HFF-Myc (cell line): ENCODE results near the gene HSPA5.
"Not testable (repeated sequence)": the region's sequence is repeated elsewhere in the genome, so short reads cannot be mapped to it uniquely, and the experiment has no call there.

Source experiments
- DNase-seq: peaks from one replicate; pipeline ENCODE4 v3.0.0-alpha.2; 2011; ENCODE audit warnings: low read depth; ENCODE audit errors: extremely low read depth
- H3K4me3 ChIP-seq: replicated peaks from 2 replicates; pipeline ENCODE4 v1.5.1; 2011; ENCODE audit warnings: low read depth, mild to moderate bottlenecking, control low read depth, low read length
- TF ChIP-seq, protein P1 (sequence below): IDR thresholded peaks from 2 replicates; pipeline ENCODE4 v1.5.1; 2012; ENCODE audit warnings: mild to moderate bottlenecking, low read depth, low read length, control low read depth; ENCODE audit errors: missing control alignments

HSPA5 gene

DNA sequence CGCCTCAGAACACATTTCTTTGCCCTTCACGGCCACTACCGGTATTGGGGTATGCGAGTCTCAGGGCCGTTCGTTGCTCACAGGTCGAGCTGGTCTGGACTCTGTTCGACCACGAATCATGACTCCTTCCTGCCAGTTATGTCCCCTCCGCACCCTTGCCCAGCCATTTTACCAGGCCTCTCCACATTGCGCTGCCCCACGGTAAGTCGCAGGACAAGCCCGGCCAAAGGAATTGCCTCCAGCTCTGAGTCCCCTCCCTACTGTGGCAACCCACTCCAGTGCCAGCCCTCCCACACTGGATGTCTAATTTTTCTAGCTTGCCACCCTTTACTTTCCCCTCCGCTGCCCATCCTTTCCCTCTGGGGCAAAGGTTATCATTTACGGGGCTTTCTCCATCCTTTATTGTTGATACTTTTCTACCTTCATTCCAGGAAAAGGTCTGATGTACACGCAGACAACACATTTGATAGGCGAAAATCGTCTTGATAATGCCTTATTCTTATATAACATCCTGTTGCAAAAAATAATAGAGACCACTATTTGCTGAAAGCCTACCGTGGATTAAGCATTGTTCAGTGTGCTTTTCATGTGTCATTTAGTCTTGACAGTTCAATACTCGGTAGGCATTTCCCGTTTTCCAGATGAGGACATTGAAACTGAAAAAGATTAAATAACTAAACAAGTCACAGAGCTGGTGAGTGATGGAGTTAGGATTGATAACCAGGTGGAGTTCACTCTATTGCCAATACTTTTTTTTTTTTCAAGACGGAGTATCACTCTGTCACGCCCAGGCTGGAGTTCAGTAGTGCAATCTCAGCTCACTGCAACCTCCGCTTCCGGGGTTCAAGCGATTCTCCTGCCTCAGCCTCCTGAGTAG lies 958 bp upstream of the HSPA5 start:
- DNase-seq = no peak
- peak overlapping the region; percentile 97 for H3K4me3 ChIP-seq
- TF ChIP-seq, protein P1, sequence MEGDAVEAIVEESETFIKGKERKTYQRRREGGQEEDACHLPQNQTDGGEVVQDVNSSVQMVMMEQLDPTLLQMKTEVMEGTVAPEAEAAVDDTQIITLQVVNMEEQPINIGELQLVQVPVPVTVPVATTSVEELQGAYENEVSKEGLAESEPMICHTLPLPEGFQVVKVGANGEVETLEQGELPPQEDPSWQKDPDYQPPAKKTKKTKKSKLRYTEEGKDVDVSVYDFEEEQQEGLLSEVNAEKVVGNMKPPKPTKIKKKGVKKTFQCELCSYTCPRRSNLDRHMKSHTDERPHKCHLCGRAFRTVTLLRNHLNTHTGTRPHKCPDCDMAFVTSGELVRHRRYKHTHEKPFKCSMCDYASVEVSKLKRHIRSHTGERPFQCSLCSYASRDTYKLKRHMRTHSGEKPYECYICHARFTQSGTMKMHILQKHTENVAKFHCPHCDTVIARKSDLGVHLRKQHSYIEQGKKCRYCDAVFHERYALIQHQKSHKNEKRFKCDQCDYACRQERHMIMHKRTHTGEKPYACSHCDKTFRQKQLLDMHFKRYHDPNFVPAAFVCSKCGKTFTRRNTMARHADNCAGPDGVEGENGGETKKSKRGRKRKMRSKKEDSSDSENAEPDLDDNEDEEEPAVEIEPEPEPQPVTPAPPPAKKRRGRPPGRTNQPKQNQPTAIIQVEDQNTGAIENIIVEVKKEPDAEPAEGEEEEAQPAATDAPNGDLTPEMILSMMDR = no peak

DNA sequence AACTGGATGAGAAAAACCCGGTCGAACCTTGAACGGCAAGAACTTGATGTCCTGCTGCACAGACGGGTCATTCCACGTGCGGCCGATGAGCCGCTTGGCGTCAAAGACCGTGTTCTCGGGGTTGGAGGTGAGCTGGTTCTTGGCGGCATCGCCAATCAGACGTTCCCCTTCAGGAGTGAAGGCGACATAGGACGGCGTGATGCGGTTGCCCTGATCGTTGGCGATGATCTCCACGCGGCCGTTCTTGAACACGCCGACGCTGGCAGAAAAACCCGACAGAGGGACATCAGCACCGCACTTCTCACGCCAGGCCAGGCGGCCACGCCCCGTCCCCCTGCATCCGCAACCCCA lies 519 bp downstream of the HSPA5 start:
- DNase-seq = no peak
- H3K4me3 ChIP-seq = peak overlapping the region; percentile 97
- TF ChIP-seq, protein P1 = no peak

DNA sequence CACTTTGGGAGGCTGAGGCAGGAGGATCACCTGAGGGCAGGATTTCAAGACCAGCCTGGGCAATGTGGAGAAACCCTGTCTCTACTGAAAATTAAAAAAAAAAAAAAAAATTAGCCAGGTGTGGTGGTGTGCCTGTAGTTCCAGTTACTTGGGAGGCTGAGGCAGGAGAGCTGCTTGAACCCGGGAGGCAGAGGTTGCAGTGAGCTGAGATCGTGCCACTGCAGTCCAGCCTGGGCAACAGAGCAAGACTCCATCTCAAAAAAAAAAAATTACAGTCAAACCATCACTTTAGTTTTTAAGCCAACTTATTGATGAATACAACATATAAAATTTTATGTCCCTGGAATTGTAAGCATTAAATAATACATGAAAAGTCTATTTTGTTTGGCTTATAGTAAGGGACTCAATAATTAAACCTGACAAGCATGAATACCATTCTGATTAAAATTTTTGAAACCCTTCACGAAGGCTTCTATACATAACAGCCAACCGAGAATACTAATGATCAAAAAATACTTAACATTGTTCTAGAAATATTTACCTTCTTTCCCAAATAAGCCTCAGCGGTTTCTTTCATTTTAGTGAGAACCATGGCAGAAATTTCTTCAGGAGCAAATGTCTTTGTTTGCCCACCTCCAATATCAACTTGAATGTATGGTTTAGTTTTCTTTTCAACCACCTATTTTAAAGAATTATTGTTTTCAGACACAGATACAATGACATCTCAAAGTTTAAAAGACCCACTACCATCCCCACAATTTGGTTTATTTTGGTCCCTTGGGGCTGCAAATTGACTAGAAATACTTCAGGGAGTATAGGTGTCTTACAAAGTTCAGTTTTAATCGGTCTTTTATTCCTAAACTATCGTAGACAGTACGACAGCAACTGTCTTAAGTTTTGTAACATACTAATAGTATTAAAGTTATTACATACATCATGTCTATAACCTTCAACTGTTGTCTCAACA lies 1.2 kb downstream of the HSPA5 start:
- no peak for DNase-seq
- H3K4me3 ChIP-seq = peak overlapping the region; percentile 97

DNA sequence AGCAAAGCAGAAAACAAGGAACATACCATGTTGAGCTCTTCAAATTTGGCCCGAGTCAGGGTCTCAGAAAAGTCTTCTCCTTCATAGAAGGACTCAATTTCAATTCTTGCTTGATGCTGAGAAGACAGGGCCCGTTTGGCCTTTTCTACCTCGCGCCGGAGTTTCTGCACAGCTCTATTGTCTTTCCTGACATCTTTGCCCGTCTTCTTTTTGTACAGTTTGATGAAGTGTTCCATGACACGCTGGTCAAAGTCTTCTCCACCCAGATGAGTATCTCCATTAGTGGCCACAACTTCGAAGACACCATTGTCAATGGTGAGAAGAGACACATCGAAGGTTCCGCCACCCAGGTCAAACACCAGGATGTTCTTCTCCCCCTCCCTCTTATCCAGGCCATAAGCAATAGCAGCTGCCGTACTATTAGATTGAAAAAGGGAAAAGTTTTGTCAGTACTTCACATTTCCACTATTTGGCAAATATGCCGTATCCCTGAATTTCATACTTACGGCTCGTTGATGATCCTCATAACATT lies 2.2 kb downstream of the HSPA5 start:
- H3K4me3 ChIP-seq = peak overlapping the region; percentile 97
- TF ChIP-seq, protein P1 = no peak
- no peak for DNase-seq

More for the DNA sequence above, 1.2 kb downstream of the HSPA5 start:
- TF ChIP-seq, protein P1 = no peak

DNA sequence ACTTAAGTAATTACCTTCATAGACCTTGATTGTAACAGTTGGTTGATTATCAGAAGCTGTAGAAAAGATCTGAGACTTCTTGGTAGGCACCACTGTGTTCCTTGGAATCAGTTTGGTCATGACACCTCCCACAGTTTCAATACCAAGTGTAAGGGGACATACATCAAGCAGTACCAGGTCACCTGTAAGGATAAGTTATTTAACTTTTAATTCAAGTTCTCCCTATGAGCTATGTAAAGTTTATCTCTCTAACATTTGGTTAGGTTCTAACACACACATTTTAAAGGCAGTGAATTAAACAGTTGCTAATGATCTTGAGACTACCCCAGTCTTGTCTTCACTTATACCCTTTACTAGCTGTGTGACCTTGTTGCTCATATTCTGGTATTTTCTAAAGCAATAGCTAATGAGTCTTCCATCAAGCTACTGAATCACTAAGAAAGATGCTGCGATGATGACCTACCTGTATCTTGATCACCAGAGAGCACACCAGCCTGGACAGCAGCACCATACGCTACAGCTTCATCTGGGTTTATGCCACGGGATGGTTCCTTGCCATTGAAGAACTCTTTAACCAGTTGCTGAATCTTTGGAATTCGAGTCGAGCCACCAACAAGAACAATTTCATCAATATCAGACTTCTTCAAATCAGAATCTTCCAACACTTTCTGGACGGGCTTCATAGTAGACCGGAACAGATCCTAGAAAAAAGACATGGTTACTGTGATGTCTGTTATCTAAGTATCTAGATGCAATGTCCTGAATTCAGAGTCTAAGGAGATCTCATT lies 2.8 kb downstream of the HSPA5 start:
- H3K4me3 ChIP-seq = peak overlapping the region; percentile 97

DNA sequence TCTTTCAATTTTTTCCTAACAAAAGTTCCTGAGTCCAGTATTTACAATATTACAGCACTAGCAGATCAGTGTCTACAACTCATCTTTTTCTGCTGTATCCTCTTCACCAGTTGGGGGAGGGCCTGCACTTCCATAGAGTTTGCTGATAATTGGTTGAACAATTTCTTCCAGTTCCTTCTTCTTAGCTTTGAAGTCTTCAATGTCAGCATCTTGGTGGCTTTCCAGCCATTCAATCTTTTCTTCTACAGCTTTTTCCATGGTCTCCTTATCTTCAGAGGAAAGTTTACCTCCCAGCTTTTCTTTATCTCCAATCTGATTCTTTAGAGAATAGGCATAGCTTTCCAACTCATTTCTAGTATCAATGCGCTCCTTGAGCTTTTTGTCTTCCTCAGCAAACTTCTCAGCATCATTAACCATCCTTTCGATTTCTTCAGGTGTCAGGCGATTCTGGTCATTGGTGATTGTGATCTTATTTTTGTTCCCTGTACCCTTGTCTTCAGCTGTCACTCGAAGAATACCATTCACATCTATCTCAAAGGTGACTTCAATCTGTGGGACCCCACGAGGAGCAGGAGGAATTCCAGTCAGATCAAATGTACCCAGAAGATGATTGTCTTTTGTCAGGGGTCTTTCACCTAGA lies 4.5 kb downstream of the HSPA5 start:
- H3K4me3 ChIP-seq = peak overlapping the region; percentile 97
- DNase-seq = not testable (repeated sequence)

More for the DNA sequence above, 2.8 kb downstream of the HSPA5 start:
- DNase-seq = no peak
- TF ChIP-seq, protein P1 = no peak
